A673 (cell line): ENCODE results near the gene GNG12. TPM values are rescaled to one million over a fixed set of nuclear protein-coding genes. Genes with fewer than 3 reads are reported as not detected.

Source experiments
- BruUV-seq: library from RNA; stranded (reverse); fragments of 400-500 nt; replicated peaks from 2 replicates; lab custom pipeline; 2021; lab: Mats Ljungman, UMichigan
- CTCF ChIA-PET: fragments of 300-600 bp; sonication (Branson Sonifier 250); formaldehyde crosslinking; loops from one replicate; lab custom pipeline; 2022; ENCODE audit warnings: antibody characterized with exemption; lab: Charles Lee
- POLR2A ChIA-PET: fragments of 300-600 bp; sonication (Branson Sonifier 250); formaldehyde crosslinking; loops from one replicate; lab custom pipeline; 2022; ENCODE audit warnings: antibody characterized with exemption; ENCODE audit not compliant: low non-redundant PET; lab: Charles Lee
- DNase-seq: peaks from one replicate; pipeline ENCODE4 v3.0.0-alpha.2; 2015; ENCODE audit warnings: low spot score
- H3K27ac ChIP-seq: fragments of 200-600 bp; sonication (generic); 2 replicates; pipeline ENCODE4 v1.5.1; 2016; ENCODE audit warnings: mixed run types, low read depth, mild to moderate bottlenecking, mixed read lengths, antibody characterized with exemption, low read length; ENCODE audit not compliant: poor library complexity, severe bottlenecking
- H3K27me3 ChIP-seq: fragments of 200-600 bp; sonication (generic); replicated peaks from 2 replicates; pipeline ENCODE4 v1.6.1; 2017; ENCODE audit warnings: mixed run types, low read depth, mild to moderate bottlenecking, mixed read lengths, antibody characterized with exemption, low read length; ENCODE audit not compliant: insufficient read depth, poor library complexity
- H3K36me3 ChIP-seq: fragments of 200-600 bp; sonication (generic); 2 replicates; pipeline ENCODE4 v1.6.1; 2016; ENCODE audit warnings: mixed run types, mild to moderate bottlenecking, mixed read lengths, antibody characterized with exemption, low read length; ENCODE audit not compliant: insufficient read depth, poor library complexity, severe bottlenecking
- H3K4me1 ChIP-seq: fragments of 200-600 bp; sonication (generic); 2 replicates; pipeline ENCODE4 v1.6.1; 2017; ENCODE audit warnings: mixed run types, mild to moderate bottlenecking, mixed read lengths, antibody characterized with exemption, low read length; ENCODE audit not compliant: insufficient read depth, poor library complexity, severe bottlenecking
- H3K4me3 ChIP-seq: fragments of 200-600 bp; sonication (generic); 2 replicates; pipeline ENCODE4 v1.5.1; 2016; ENCODE audit warnings: low read depth, mixed run types, mild to moderate bottlenecking, mixed read lengths, low read length; ENCODE audit not compliant: poor library complexity, severe bottlenecking
- H3K9me3 ChIP-seq: fragments of 200-600 bp; sonication (generic); 2 replicates; pipeline ENCODE4 v1.6.1; 2016; ENCODE audit warnings: mixed run types, low read depth, mild to moderate bottlenecking, mixed read lengths, antibody characterized with exemption, low read length; ENCODE audit not compliant: poor library complexity, severe bottlenecking
- CTCF ChIP-seq: fragments of 300-800, 200-600 bp; sonication (generic); conservative IDR thresholded peaks from 2 replicates; pipeline ENCODE4 v1.5.1; 2017; ENCODE audit warnings: low read depth, mild to moderate bottlenecking, antibody characterized with exemption, low read length, moderate library complexity, mixed read lengths
- EZH2 ChIP-seq: fragments of 200-600 bp; sonication (generic); IDR thresholded peaks from 2 replicates; pipeline ENCODE4 v1.6.1; 2017; ENCODE audit warnings: borderline replicate concordance, low read depth, mild to moderate bottlenecking, mixed read lengths, antibody characterized with exemption, low read length; ENCODE audit not compliant: poor library complexity, severe bottlenecking
- intact Hi-C: fragments of 100-400 bp; cut with micrococcal nuclease; formaldehyde crosslinking; loops from one replicate; pipeline ENCODE4 v1.10.0; 2022; ENCODE audit not compliant: unreplicated experiment
- total RNA-seq: library from RNA; stranded (reverse); gene quantifications from 2 replicates; pipeline ENCODE4 v1.2.3, GENCODE V29; 2021

The GNG12 gene
- total RNA-seq, 1 experiment from 2014 or later, result 54.8 TPM

- peak; percentile 77 for DNase-seq
- CTCF ChIA-PET, result interaction anchor here (0.9 to 1.5 kb wide), 7 partner anchors 19 to 267 kb away, joined by 3 to 6 read pairs (median 4); no protein-coding TSS in a partner anchor
- intact Hi-C loops, result loop anchor here (1.0 to 10.0 kb wide), 4 partner anchors 83 to 594 kb away; partner anchors contain the start of gene RPE65
- no peaks in the 10 kb centered on the region for H3K36me3 ChIP-seq
- H3K27ac ChIP-seq, result no peak overlapping the region
- no peak overlapping the region for H3K4me3 ChIP-seq
- TF ChIP-seq CTCF (no peak), EZH2 (no peak)
- BruUV-seq, result no TSS peak
- H3K9me3 ChIP-seq, result no peaks in the 10 kb centered on the region
- no peaks in the 10 kb centered on the region for H3K27me3 ChIP-seq
- POLR2A ChIA-PET, result interaction anchor here (0.6 kb wide), 1 partner anchor 638 kb away, joined by 3 read pairs; no protein-coding TSS in a partner anchor
- H3K4me1 ChIP-seq, result no peaks in the 10 kb centered on the region
Measured at GRCh38 chr1:67850611-67851075, 17.4 kb upstream of the GNG12 start.

- H3K27ac ChIP-seq, result no peak overlapping the region
Measured at GRCh38 chr1:67850151-67850551, 16.9 kb upstream of the GNG12 start.

GRCh38 chr1:67847466-67847865 is 14.2 kb upstream of the GNG12 start:
- no peak for DNase-seq
- TF ChIP-seq CTCF (no peak), EZH2 (no peak)
- H3K27ac ChIP-seq, result no peak overlapping the region
- no TSS peak for BruUV-seq
- no peaks in the 10 kb centered on the region for H3K36me3 ChIP-seq
- intact Hi-C loops, result no loop called here
- H3K9me3 ChIP-seq, result no peaks in the 10 kb centered on the region
- H3K27me3 ChIP-seq, result no peaks in the 10 kb centered on the region
- H3K4me3 ChIP-seq, result no peak overlapping the region
- ChIA-PET POLR2A (no interaction called here), CTCF (interaction anchor here (0.7 kb wide), 1 partner anchor 1846 kb away, joined by 4 read pairs; no protein-coding TSS in a partner anchor)
- peaks cover 17% of the 10 kb centered on the region for H3K4me1 ChIP-seq

More at GRCh38 chr1:67850151-67850551, 16.9 kb upstream of the GNG12 start:
- Histone ChIP-seq H3K27me3 (no peaks in the 10 kb centered on the region), H3K4me1 (no peaks in the 10 kb centered on the region), H3K36me3 (no peaks in the 10 kb centered on the region), H3K4me3 (no peak overlapping the region), H3K9me3 (no peaks in the 10 kb centered on the region)
- BruUV-seq, result no TSS peak
- ChIA-PET POLR2A (interaction anchor here (0.6 kb wide), 1 partner anchor 639 kb away, joined by 3 read pairs; no protein-coding TSS in a partner anchor), CTCF (interaction anchor here (0.9 to 1.5 kb wide), 8 partner anchors 18 to 268 kb away, joined by 3 to 6 read pairs (median 4); no protein-coding TSS in a partner anchor)
- intact Hi-C loops, result loop anchor here (1.0 to 10.0 kb wide), 4 partner anchors 83 to 595 kb away; partner anchors contain the start of gene RPE65
- peak; percentile 70 for DNase-seq
- TF ChIP-seq CTCF (peak; percentile 69), EZH2 (no peak)
